Measurements from ENCODE around the gene ATP5PB.

The ATP5PB gene

GRCh38 chr1:111420377-111420776 lies 28.9 kb upstream of the ATP5PB start:
- TF ChIP-seq CTCF (IDR thresholded peaks at IDR 0.05; ENCODE audit: insufficient read depth, low read length, poor library complexity, severe bottlenecking): no peak
- Histone ChIP-seq H3K27me3 (replicated peaks; ENCODE audit: control insufficient read depth, insufficient read depth, low read length) (no peaks in the 10 kb centered on the region), H3K4me3 (replicated peaks; ENCODE audit: low read depth, low read length) (no peak overlapping the region), H3K36me3 (ENCODE audit: control insufficient read depth, insufficient read depth, low read length) (no peaks in the 10 kb centered on the region)
- no peak for DNase-seq (ENCODE audit: extremely low read depth, insufficient read length)

- no peak for DNase-seq (ENCODE audit: extremely low read depth, insufficient read length)
- H3K4me3 ChIP-seq (replicated peaks; ENCODE audit: low read depth, low read length): no peak overlapping the region
- H3K27me3 ChIP-seq (replicated peaks; ENCODE audit: control insufficient read depth, insufficient read depth, low read length): no peaks in the 10 kb centered on the region
- H3K36me3 ChIP-seq (ENCODE audit: control insufficient read depth, insufficient read depth, low read length): no peaks in the 10 kb centered on the region
- TF ChIP-seq CTCF (IDR thresholded peaks at IDR 0.05; ENCODE audit: insufficient read depth, low read length, poor library complexity, severe bottlenecking): no peak
Observed at GRCh38 chr1:111422546-111423391, 26.5 kb upstream of the ATP5PB start.

GRCh38 chr1:111424281-111424680 lies 25.0 kb upstream of the ATP5PB start:
- no peak for DNase-seq (ENCODE audit: extremely low read depth, insufficient read length)
- TF ChIP-seq CTCF (IDR thresholded peaks at IDR 0.05; ENCODE audit: insufficient read depth, low read length, poor library complexity, severe bottlenecking): no peak
- Histone ChIP-seq H3K36me3 (ENCODE audit: control insufficient read depth, insufficient read depth, low read length) (no peaks in the 10 kb centered on the region), H3K27me3 (replicated peaks; ENCODE audit: control insufficient read depth, insufficient read depth, low read length) (no peaks in the 10 kb centered on the region), H3K4me3 (replicated peaks; ENCODE audit: low read depth, low read length) (no peak overlapping the region)

- Histone ChIP-seq H3K36me3 (ENCODE audit: control insufficient read depth, insufficient read depth, low read length) (peaks cover 9% of the 10 kb centered on the region), H3K4me3 (replicated peaks; ENCODE audit: low read depth, low read length) (no peak overlapping the region), H3K27me3 (replicated peaks; ENCODE audit: control insufficient read depth, insufficient read depth, low read length) (no peaks in the 10 kb centered on the region)
- no peak for DNase-seq (ENCODE audit: extremely low read depth, insufficient read length)
- TF ChIP-seq CTCF (IDR thresholded peaks at IDR 0.05; ENCODE audit: insufficient read depth, low read length, poor library complexity, severe bottlenecking): no peak
Observed at GRCh38 chr1:111436726-111437125, 12.5 kb upstream of the ATP5PB start.

GRCh38 chr1:111439461-111440351 lies 9.6 kb upstream of the ATP5PB start:
- no peak for DNase-seq (ENCODE audit: extremely low read depth, insufficient read length)
- TF ChIP-seq CTCF (IDR thresholded peaks at IDR 0.05; ENCODE audit: insufficient read depth, low read length, poor library complexity, severe bottlenecking): no peak
- Histone ChIP-seq H3K36me3 (ENCODE audit: control insufficient read depth, insufficient read depth, low read length) (peaks cover 23% of the 10 kb centered on the region), H3K4me3 (replicated peaks; ENCODE audit: low read depth, low read length) (no peak overlapping the region), H3K27me3 (replicated peaks; ENCODE audit: control insufficient read depth, insufficient read depth, low read length) (no peaks in the 10 kb centered on the region)

Measured in GM06990 (cell line).